GM12801 (cell line): Measurements from ENCODE around the gene PLEKHA6.
A peak's percentile ranks its signal among the peaks of the same experiment; 100 is the strongest.

Experiments used
- TF ChIP-seq, protein P1 (sequence below): IDR thresholded peaks from one replicate; pipeline ENCODE4 v1.5.1; 2011; ENCODE audit warnings: control low read depth; ENCODE audit not compliant: insufficient read length; ENCODE audit errors: extremely low read depth

Gene PLEKHA6

DNA sequence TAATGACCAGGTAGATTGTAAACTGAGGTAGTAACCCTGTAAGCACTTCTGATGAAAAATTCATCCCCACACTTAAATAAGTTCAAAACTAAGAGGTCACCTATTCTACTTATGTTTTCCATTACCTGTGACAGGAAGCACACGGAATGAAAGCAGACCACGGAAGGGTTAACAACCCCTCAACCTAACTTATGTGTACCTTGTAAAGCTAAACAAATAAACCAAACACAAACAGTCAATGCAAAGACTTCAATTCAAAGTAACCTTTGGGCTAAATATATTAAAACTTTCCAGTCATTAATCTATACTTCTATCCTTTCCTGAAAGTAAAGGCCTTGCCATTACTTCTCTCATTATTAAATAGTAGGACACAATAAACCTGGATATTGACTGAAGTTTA, 44.9 kb upstream of the PLEKHA6 start:
- TF ChIP-seq, protein P1, sequence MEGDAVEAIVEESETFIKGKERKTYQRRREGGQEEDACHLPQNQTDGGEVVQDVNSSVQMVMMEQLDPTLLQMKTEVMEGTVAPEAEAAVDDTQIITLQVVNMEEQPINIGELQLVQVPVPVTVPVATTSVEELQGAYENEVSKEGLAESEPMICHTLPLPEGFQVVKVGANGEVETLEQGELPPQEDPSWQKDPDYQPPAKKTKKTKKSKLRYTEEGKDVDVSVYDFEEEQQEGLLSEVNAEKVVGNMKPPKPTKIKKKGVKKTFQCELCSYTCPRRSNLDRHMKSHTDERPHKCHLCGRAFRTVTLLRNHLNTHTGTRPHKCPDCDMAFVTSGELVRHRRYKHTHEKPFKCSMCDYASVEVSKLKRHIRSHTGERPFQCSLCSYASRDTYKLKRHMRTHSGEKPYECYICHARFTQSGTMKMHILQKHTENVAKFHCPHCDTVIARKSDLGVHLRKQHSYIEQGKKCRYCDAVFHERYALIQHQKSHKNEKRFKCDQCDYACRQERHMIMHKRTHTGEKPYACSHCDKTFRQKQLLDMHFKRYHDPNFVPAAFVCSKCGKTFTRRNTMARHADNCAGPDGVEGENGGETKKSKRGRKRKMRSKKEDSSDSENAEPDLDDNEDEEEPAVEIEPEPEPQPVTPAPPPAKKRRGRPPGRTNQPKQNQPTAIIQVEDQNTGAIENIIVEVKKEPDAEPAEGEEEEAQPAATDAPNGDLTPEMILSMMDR, result no peak

DNA sequence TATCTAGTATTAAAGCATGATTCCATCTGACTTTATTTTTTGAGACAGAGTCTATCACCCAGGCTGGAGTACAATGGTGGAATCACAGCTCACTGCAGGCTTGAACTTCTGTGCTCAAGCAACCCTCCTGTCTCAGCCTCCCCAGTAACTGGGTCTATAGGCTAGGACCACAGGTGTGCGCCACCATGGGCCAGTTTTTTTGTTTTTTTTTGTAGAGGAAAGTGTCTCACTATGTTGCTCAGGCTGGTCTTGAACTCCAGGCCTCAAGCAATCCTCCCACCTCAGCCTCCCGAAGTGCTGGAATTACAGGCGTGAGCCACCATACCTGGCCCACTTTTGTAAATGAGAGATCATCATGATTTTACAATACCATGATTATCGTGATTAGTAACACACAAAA, 42.7 kb upstream of the PLEKHA6 start:
- TF ChIP-seq, protein P1, result no peak

DNA sequence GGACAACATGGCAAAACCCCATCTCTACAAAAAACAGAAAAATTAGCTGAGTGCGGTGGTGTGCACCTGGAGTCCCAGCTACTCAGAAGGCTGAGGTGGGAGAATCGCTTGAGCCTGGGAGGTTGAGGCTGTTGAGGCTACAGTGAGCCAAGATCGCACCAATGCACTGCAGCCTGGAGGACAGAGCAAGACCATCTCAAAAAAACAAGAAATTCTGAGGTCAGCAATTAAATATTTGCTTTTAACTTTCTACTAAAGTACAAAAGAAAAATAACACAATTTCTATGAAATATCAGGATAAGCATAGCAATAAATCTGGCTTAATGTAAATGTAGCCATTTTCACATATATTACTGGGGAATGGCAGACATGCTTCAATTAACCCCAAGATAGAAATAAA, 42.0 kb upstream of the PLEKHA6 start:
- TF ChIP-seq, protein P1, result no peak

DNA sequence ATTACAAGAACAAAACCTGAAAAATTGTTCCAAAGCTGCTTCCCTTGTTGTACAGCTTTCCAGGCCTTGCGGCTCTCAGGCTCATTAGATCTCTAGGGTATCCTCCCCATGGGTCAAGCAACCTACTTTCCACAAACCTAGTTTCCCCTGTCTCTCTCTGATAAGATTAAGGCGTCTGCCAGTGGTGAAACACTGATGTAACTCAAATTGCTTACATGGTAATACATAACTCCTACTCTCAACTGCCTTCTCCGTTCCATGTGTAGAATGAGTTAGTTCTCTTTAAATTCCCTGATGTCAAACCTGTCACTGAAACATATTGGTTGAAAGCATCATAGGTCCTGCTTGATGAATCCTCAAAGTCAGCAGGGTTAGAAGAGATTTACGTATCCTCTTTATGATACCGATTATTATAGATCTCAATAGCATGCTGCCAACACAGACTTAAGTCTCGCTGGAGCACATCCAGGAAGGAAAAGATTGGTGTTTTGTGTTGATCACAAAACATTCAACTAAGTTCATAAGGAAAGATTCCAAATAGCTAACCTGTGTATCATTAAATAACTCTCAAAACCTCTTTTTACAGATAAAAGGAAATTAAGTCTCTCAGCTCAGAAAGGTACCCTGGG, 41.3 kb upstream of the PLEKHA6 start:
- TF ChIP-seq, protein P1, result no peak

DNA sequence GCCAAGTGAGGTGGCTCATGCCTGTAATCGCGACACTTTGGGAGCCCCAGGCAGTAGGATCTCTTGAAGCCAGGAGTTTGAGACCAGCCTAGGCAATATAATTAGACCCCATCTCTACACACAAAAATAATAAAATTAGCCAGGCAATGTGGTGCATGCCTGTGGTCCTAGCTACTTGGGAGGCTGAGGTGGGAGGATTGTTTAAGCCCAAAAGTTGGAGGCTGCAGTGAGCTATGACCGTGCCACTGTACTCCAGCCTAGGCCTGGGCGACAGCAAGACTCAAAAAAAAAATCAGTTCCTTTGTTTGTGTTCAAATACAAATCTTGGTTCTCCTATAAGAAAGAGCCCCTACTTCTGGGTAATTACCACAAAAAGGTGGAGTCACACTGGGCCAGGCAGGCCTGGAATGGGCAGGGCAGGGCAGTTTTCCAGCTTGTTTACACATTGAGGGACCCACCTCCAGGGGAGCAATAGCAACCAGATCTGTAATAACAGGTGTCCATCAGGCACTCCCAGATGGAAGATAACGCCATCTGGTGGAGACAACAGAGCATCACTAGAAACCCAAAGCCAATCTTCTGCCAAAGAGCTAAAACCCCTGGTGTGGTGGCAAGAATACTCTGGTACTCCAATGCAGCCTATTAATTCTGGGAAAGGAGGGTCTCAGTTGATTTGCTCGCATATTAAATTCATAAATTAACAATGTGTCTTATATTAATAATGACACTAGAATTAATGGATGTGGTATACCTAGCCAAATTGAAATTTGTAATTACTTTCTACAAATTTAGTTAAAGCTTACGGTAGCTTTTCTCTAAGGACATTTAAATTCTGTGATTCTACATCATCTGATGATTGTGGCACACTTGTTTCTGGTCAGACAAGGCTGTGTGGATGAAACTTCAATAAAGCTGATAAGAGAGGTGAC, 38.7 kb upstream of the PLEKHA6 start:
- TF ChIP-seq, protein P1, result peak; percentile 42

DNA sequence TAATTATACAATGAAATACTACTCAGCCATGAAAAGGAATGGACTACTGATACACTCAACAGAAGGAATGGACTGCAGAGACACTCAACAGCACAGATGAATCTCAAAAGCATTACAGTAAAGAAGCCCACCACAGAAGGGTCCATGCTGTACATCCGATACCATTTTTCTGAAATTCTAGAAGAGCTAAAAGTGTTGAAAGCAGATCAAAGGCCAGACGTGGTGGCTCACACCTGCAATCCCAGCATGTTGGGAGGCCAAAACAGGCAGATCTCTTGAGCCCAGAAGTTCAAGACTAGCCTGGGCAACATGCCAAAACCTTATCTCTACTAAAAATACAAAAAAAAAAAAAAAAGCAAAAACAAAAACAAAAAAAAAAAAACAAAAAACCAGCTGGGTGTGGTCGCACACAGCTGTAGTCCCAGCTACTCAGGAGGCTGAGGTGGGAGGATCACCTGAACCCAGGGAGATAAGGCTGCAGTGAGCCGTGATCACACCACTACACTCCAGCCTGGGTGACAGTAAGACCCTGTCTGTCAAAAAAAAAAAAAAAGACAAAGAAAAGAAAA, 36.4 kb upstream of the PLEKHA6 start:
- TF ChIP-seq, protein P1, result no peak

DNA sequence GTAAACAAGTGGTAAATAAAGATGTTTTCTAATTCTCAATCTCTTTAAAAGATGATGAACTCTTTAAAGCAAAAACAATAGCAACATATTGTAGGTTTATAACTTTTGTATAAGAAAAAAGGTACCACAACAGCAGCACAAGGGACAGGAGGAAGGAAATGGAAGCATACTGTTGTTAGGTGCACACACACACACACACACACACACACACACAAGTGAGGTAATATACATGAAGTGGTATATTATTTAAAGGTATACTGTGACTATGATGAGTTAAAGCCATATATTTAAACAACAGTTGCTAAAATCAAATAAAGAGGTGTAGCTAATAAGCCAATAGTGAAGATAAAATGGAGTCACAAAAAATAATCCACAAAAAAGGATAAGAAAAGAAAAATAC, 31.9 kb upstream of the PLEKHA6 start:
- TF ChIP-seq, protein P1, result no peak
